Activated T-helper 2 cell treated with anti-CD3 and anti-CD28 coated beads, Interferon-gamma antibody, Interleukin-2, Interleukin-4, amounts not matched to agents 10 μg/mL and 5 μg/mL and 100 μg/mL, durations not matched to agents 14 hours and 24 hours and 36 hours (primary cell): ENCODE data around the gene FBXO9. TPM values are rescaled to one million over a fixed set of nuclear protein-coding genes. Genes with fewer than 3 reads are reported as not detected.
A peak's percentile ranks its signal among the peaks of the same experiment; 100 is the strongest.

Experiments used
- DNase-seq: peaks from one replicate; pipeline ENCODE4 v3.0.0; 2021; ENCODE audit warnings: low spot score
- H3K27ac Mint-ChIP-seq: one replicate; pipeline ENCODE4 v1.8.0; 2021; ENCODE audit warnings: mixed read lengths
- H3K27me3 Mint-ChIP-seq: one replicate; pipeline ENCODE4 v1.8.0; 2021; ENCODE audit warnings: low read depth, mixed read lengths
- H3K36me3 Mint-ChIP-seq: one replicate; pipeline ENCODE4 v1.8.0; 2021; ENCODE audit warnings: low read depth, mixed read lengths
- H3K4me1 Mint-ChIP-seq: one replicate; pipeline ENCODE4 v1.8.0; 2021; ENCODE audit warnings: low read depth, mixed read lengths
- H3K4me3 Mint-ChIP-seq: one replicate; pipeline ENCODE4 v1.8.0; 2021; ENCODE audit warnings: low read depth, mild to moderate bottlenecking, moderate library complexity, mixed read lengths
- H3K9me3 Mint-ChIP-seq: one replicate; pipeline ENCODE4 v1.8.0; 2021; ENCODE audit warnings: mixed read lengths
- intact Hi-C: fragments of 100-400 bp; cut with micrococcal nuclease; formaldehyde crosslinking; loops from one replicate; pipeline ENCODE4 v1.15.1; 2023
- total RNA-seq: library from RNA; stranded (reverse); gene quantifications from 2 replicates; pipeline ENCODE4 v1.2.3, GENCODE V29; 2022

The FBXO9 gene
- 70.7 and 79.2 TPM in 2 replicates for total RNA-seq

DNA sequence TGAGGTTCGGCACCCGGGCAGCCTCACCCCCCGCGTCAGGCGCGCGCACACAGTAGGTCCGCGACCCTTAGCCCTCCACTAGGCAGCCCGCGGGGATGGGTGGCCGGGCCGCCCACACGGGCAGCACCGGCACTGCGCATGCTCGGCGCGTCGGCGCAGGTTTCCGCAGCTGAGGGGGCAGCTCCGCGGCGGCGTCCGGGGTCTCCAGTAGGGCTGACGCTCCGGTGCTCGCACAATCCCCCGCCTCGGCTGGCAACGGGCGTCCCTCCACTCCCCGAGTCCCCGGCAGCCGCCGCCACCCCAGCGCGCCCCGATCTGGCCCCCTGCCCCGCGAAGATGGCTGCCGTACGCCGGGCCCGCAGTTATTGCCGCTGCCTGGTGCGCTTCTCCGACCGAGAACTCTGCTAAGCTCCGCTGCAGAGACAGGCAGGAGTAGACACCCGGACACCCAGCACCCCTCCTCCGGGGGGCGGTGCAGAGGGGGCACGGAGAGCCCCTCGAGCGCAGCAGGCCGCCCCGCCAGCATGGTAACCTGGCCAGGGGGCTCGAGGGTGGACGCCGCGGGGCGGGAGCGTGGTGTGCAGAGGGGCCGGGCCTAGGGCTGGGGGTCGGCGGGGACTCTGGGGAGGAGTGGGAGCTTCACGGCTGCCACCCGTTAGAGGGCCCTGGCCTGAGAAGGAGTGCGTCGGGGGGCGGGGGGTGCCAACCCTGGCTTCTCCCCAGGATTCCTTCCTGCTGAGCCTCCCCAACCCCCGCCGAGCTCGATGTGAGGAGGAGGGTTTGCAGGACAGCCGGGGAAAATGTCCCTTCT is at the start of gene FBXO9:
Gene FBXO9 (plus strand): TSS at position 139 of the 811 bp plus-strand sequence. CDS start 386 bp downstream, at position 525.
- no peaks in the 10 kb centered on the region for H3K9me3 Mint-ChIP-seq
- no peaks in the 10 kb centered on the region for H3K27me3 Mint-ChIP-seq
- intact Hi-C loops = loop anchor here (2.0 kb wide), 1 partner anchor 419 kb away; no protein-coding TSS in a partner anchor
- peak; percentile 80 for DNase-seq
- H3K36me3 Mint-ChIP-seq = peaks cover 22% of the 10 kb centered on the region
- H3K4me1 Mint-ChIP-seq = peaks cover 44% of the 10 kb centered on the region
- peak within 1 kb of the TSS; percentile 99 for H3K27ac Mint-ChIP-seq
- H3K4me3 Mint-ChIP-seq = peak within 1 kb of the TSS; percentile 99

- peaks cover 51% of the 10 kb centered on the region for H3K36me3 Mint-ChIP-seq
- DNase-seq = no peak
- intact Hi-C loops = no loop called here
- H3K4me1 Mint-ChIP-seq = no peaks in the 10 kb centered on the region
- H3K4me3 Mint-ChIP-seq = no peak overlapping the region
- no peaks in the 10 kb centered on the region for H3K27me3 Mint-ChIP-seq
- H3K9me3 Mint-ChIP-seq = no peaks in the 10 kb centered on the region
- H3K27ac Mint-ChIP-seq = no peak overlapping the region
Observed at GRCh38 chr6:53015486-53015885, 49.7 kb upstream of the FBXO9 start.

DNA sequence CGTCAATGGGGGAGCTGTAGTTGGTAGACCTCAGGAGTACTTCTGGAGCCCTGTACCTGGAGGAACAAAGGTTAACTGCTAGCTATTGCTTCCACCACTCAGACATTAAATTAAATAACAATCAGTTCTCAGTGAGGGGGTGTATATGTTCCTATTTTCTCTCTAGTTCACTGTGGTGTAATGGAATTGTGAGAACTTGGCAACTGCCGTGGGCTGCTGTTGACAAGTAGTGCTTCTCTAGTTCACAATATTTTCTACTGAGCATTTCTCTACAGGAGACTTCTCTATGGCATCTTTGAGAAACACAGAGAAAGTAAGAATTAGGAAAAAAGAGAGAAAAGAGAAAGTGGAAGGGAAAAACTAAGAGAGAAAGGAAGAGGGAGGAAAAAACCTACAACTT is 46.8 kb upstream of the FBXO9 start:
- Mint-ChIP-seq H3K9me3 (no peaks in the 10 kb centered on the region), H3K27ac (no peak overlapping the region)
- intact Hi-C loops = no loop called here

GRCh38 chr6:53020005-53020744 is 45.0 kb upstream of the FBXO9 start:
- Mint-ChIP-seq H3K27ac (no peak overlapping the region), H3K4me1 (peaks cover 6% of the 10 kb centered on the region), H3K36me3 (peaks cover 40% of the 10 kb centered on the region), H3K4me3 (no peak overlapping the region), H3K9me3 (no peaks in the 10 kb centered on the region), H3K27me3 (no peaks in the 10 kb centered on the region)
- DNase-seq = no peak
- intact Hi-C loops = no loop called here

More for the DNA sequence above, 46.8 kb upstream of the FBXO9 start:
- H3K36me3 Mint-ChIP-seq = peaks cover 42% of the 10 kb centered on the region
- no peaks in the 10 kb centered on the region for H3K27me3 Mint-ChIP-seq
- no peak overlapping the region for H3K4me3 Mint-ChIP-seq
- H3K4me1 Mint-ChIP-seq = peaks cover 2% of the 10 kb centered on the region
- no peak for DNase-seq

DNA sequence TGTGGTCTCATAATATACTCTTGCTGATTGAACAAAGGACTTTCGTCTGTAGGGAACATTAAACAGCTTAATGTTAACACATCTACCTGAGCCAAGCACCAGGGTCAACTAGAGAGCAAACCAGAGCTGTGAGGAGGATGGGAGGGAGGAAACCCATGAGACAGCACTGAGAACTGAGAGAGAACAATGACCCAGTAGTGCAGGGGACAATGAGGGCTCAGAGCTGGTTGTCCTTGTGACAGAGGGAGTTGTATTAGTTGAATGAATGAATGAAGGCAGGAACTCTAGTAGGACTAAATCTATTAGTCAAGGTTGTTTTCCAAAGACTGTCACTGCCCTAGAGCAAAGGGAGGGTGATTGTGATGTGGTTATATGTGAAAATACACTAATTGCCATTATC is 41.9 kb upstream of the FBXO9 start:
- intact Hi-C loops = no loop called here
- no peaks in the 10 kb centered on the region for H3K27me3 Mint-ChIP-seq
- H3K36me3 Mint-ChIP-seq = peaks cover 32% of the 10 kb centered on the region
- no peak overlapping the region for H3K4me3 Mint-ChIP-seq
- no peaks in the 10 kb centered on the region for H3K9me3 Mint-ChIP-seq
- no peak for DNase-seq
- no peak overlapping the region for H3K27ac Mint-ChIP-seq
- H3K4me1 Mint-ChIP-seq = peaks cover 16% of the 10 kb centered on the region

GRCh38 chr6:53026526-53026925 is 38.7 kb upstream of the FBXO9 start:
- Mint-ChIP-seq H3K36me3 (peaks cover 45% of the 10 kb centered on the region), H3K27ac (peak overlapping the region; percentile 64), H3K4me1 (peaks cover 25% of the 10 kb centered on the region), H3K4me3 (no peak overlapping the region), H3K27me3 (no peaks in the 10 kb centered on the region), H3K9me3 (no peaks in the 10 kb centered on the region)
- no peak for DNase-seq
- intact Hi-C loops = loop anchor here (2.0 kb wide), 2 partner anchors 22 to 30 kb away; no protein-coding TSS in a partner anchor

- H3K9me3 Mint-ChIP-seq = no peaks in the 10 kb centered on the region
- H3K4me1 Mint-ChIP-seq = peaks cover 25% of the 10 kb centered on the region
- no peak overlapping the region for H3K4me3 Mint-ChIP-seq
- H3K27me3 Mint-ChIP-seq = no peaks in the 10 kb centered on the region
- peak overlapping the region; percentile 64 for H3K27ac Mint-ChIP-seq
- peaks cover 45% of the 10 kb centered on the region for H3K36me3 Mint-ChIP-seq
- DNase-seq = no peak
- intact Hi-C loops = loop anchor here (2.0 kb wide), 2 partner anchors 22 to 30 kb away; no protein-coding TSS in a partner anchor
Observed at GRCh38 chr6:53027131-53027718, 38.0 kb upstream of the FBXO9 start.

GRCh38 chr6:53028467-53028866 is 36.7 kb upstream of the FBXO9 start:
- no peaks in the 10 kb centered on the region for H3K27me3 Mint-ChIP-seq
- H3K36me3 Mint-ChIP-seq = peaks cover 47% of the 10 kb centered on the region
- intact Hi-C loops = no loop called here
- no peak overlapping the region for H3K4me3 Mint-ChIP-seq
- peak overlapping the region; percentile 83 for H3K27ac Mint-ChIP-seq
- peaks cover 25% of the 10 kb centered on the region for H3K4me1 Mint-ChIP-seq
- H3K9me3 Mint-ChIP-seq = no peaks in the 10 kb centered on the region
- no peak for DNase-seq

DNA sequence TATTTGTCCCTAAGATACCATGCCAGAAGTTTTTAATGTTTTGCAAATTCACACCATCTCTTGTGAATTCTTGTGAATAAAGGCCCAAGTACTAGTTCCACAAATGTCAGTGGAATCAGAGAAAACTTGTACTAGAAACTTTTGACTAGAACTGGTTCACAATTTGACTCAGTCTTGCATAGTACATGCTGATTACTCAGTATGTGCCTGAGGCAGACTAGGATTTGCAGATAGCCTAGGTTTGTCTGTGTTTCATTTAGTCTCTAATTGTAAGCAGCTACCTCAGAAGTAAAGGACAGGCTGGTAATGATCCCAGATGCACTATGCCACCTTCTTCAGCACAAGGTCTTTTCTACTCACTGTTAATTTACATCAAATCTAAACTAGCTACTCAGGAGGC is 35.9 kb upstream of the FBXO9 start:
- Mint-ChIP-seq H3K4me1 (peaks cover 22% of the 10 kb centered on the region), H3K4me3 (no peak overlapping the region), H3K9me3 (no peaks in the 10 kb centered on the region), H3K27me3 (no peaks in the 10 kb centered on the region), H3K27ac (peak overlapping the region; percentile 83), H3K36me3 (peaks cover 52% of the 10 kb centered on the region)
- no peak for DNase-seq
- intact Hi-C loops = no loop called here

- Mint-ChIP-seq H3K4me1 (peaks cover 22% of the 10 kb centered on the region), H3K4me3 (no peak overlapping the region), H3K36me3 (peaks cover 54% of the 10 kb centered on the region), H3K27ac (peak overlapping the region; percentile 83), H3K9me3 (no peaks in the 10 kb centered on the region), H3K27me3 (no peaks in the 10 kb centered on the region)
- DNase-seq = no peak
- intact Hi-C loops = no loop called here
Observed at GRCh38 chr6:53029761-53030160, 35.4 kb upstream of the FBXO9 start.

DNA sequence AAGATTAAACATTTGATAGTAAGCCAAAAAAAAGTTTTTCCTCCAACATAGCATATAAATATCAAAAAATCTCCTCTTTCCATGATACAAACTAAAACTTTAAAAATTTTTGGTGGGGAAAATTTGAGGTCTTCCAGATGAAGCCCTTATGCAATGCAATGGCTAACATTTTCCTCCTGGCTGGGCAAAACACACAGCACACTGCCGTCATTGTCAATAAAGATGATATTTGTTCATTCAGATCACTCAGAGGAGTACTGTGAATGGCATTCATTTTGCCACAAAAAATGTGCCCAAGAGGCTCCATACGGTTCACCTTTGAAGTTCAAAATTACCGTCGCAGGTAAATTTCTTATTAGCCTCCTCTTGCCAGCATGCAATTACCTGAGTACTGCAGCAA is 33.9 kb upstream of the FBXO9 start:
- H3K4me3 Mint-ChIP-seq = no peak overlapping the region
- no peak overlapping the region for H3K27ac Mint-ChIP-seq
- peaks cover 60% of the 10 kb centered on the region for H3K36me3 Mint-ChIP-seq
- H3K4me1 Mint-ChIP-seq = peaks cover 22% of the 10 kb centered on the region
- no peak for DNase-seq
- no peaks in the 10 kb centered on the region for H3K27me3 Mint-ChIP-seq
- no peaks in the 10 kb centered on the region for H3K9me3 Mint-ChIP-seq
- intact Hi-C loops = no loop called here

DNA sequence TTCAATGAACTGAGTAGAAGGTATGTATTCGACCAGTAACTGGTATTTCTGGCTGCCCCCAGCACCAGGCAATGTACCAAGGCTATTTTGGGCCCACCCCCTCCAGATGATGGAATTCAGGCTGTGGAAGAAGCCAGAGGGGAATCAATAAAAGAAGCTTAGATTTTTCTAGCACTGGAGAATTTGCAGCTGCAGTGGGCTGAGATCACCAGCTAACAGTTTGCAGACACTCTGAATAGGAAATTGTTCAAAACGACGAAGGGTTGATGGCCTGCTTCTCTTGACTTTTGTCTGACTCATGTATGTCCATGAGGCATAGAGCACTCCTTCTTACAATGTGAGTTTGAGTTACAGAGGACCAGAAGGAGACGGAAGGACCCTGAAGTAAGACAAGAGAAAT is 32.4 kb upstream of the FBXO9 start:
- no peak overlapping the region for H3K27ac Mint-ChIP-seq
- H3K27me3 Mint-ChIP-seq = no peaks in the 10 kb centered on the region
- intact Hi-C loops = no loop called here
- H3K4me3 Mint-ChIP-seq = no peak overlapping the region
- peaks cover 59% of the 10 kb centered on the region for H3K36me3 Mint-ChIP-seq
- H3K4me1 Mint-ChIP-seq = peaks cover 14% of the 10 kb centered on the region
- DNase-seq = no peak
- H3K9me3 Mint-ChIP-seq = no peaks in the 10 kb centered on the region

DNA sequence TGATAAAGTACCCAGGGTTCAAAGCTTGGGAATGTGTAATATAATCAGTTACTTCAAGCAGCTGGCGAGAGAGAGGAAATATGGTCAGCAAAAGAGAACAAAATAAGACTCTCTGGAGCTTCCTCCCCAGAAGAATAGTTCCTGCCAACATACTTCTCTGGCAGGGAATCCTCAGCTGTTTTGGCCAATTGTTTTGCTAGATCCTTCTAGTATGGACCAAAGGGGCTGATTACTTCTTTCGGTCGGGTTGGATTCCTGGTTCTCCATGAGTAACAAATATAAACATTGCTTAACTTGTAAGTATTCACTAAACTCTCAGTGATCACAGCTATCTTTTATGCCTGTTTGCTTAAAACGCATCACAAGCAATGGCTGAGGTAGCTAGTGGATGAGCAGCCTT is 31.4 kb upstream of the FBXO9 start:
- H3K4me1 Mint-ChIP-seq = peaks cover 8% of the 10 kb centered on the region
- intact Hi-C loops = no loop called here
- H3K36me3 Mint-ChIP-seq = peaks cover 55% of the 10 kb centered on the region
- no peak overlapping the region for H3K27ac Mint-ChIP-seq
- H3K4me3 Mint-ChIP-seq = no peak overlapping the region
- H3K9me3 Mint-ChIP-seq = no peaks in the 10 kb centered on the region
- no peaks in the 10 kb centered on the region for H3K27me3 Mint-ChIP-seq
- no peak for DNase-seq
